PFSK-1 (cell line): ENCODE measurements around the gene ATIC.

Source experiments
- FOXP2 ChIP-seq: optimal IDR thresholded peaks from 2 replicates; pipeline ENCODE3; 2011; ENCODE audit warnings: borderline replicate concordance, control low read depth, inconsistent platforms; ENCODE audit not compliant: insufficient read depth; ENCODE audit errors: extremely low read length, extremely low read depth
- POLR2AphosphoS5 ChIP-seq: IDR thresholded peaks from 2 replicates; pipeline ENCODE4 v1.6.1; 2012; ENCODE audit warnings: low read depth, mild to moderate bottlenecking, control low read depth, low read length, moderate library complexity
- REST ChIP-seq, 2 experiments: IDR thresholded peaks; 2 replicates each; pipeline versions ENCODE4 v1.6.1 to v1.8.0; 2011 to 2012; ENCODE audit warnings: low read depth in 2 of 2, low read length in 2 of 2, control low read depth in 1 of 2, inconsistent platforms in 1 of 2, mild to moderate bottlenecking in 1 of 2, moderate library complexity in 1 of 2; ENCODE audit not compliant: insufficient read depth in 1 of 2
- SIN3A ChIP-seq: IDR thresholded peaks from 2 replicates; pipeline ENCODE4 v1.6.1; 2012; ENCODE audit warnings: mild to moderate bottlenecking, low read length, moderate library complexity, borderline replicate concordance; ENCODE audit not compliant: insufficient read depth
- TAF1 ChIP-seq: IDR thresholded peaks from 2 replicates; pipeline ENCODE4 v1.6.1; 2012; ENCODE audit warnings: low read length, control low read depth, borderline replicate concordance; ENCODE audit not compliant: insufficient read depth

ATIC gene

GRCh38 chr2:215275824-215276223 lies 36.0 kb upstream of the ATIC start:
- TF ChIP-seq POLR2AphosphoS5 (no peak), FOXP2 (no peak), TAF1 (no peak), SIN3A (no peak), REST (IDR thresholded peaks at IDR 0.05; ENCODE audit: insufficient read depth in 1 of 2, low read depth in 2 of 2, low read length in 2 of 2) (no peak)

- TF ChIP-seq SIN3A: no peak
- TF ChIP-seq FOXP2: no peak
- no peak for TF ChIP-seq POLR2AphosphoS5
- TF ChIP-seq TAF1: no peak
These were observed 33.9 kb upstream of the ATIC start for GRCh38 chr2:215277944-215278343.

- no peak for TF ChIP-seq FOXP2
- TF ChIP-seq TAF1: no peak
- TF ChIP-seq POLR2AphosphoS5: no peak
- no peak for TF ChIP-seq REST (IDR thresholded peaks at IDR 0.05; ENCODE audit: insufficient read depth in 1 of 2, low read depth in 2 of 2, low read length in 2 of 2)
- TF ChIP-seq SIN3A: no peak
These were observed 31.5 kb upstream of the ATIC start for GRCh38 chr2:215280326-215280725.

GRCh38 chr2:215283221-215283620 lies 28.6 kb upstream of the ATIC start:
- TF ChIP-seq TAF1 (no peak), FOXP2 (no peak), REST (IDR thresholded peaks at IDR 0.05; ENCODE audit: insufficient read depth in 1 of 2, low read depth in 2 of 2, low read length in 2 of 2) (no peak), POLR2AphosphoS5 (no peak), SIN3A (no peak)

- TF ChIP-seq SIN3A (no peak), TAF1 (no peak), POLR2AphosphoS5 (no peak), FOXP2 (no peak), REST (IDR thresholded peaks at IDR 0.05; ENCODE audit: insufficient read depth in 1 of 2, low read depth in 2 of 2, low read length in 2 of 2) (no peak)
These were observed 25.6 kb upstream of the ATIC start for GRCh38 chr2:215286309-215286708.
